ENCODE data around the gene NAT8L.
A peak's percentile ranks its signal among the peaks of the same experiment; 100 is the strongest.
"Not testable (repeated sequence)": the region's sequence is repeated elsewhere in the genome, so short reads cannot be mapped to it uniquely, and the experiment has no call there.

Gene NAT8L

GRCh38 chr4:2059046-2059725 lies at the start of gene NAT8L:
Gene NAT8L (plus strand): TSS chr4:2059327. CDS start chr4:2059512, 185 bp downstream.
- DNase-seq = peak; percentile 34

GRCh38 chr4:2009651-2010233 lies 49.4 kb upstream of the NAT8L start:
- DNase-seq = peak; percentile 52

- no peak for DNase-seq
These were observed 47.5 kb upstream of the NAT8L start for GRCh38 chr4:2011583-2011982.

GRCh38 chr4:2015008-2015407 lies 44.1 kb upstream of the NAT8L start:
- no peak for DNase-seq

GRCh38 chr4:2021358-2022018 lies 37.6 kb upstream of the NAT8L start:
- DNase-seq = not testable (repeated sequence)

GRCh38 chr4:2024683-2025082 lies 34.4 kb upstream of the NAT8L start:
- DNase-seq = no peak

- DNase-seq = no peak
These were observed 33.3 kb upstream of the NAT8L start for GRCh38 chr4:2025817-2026216.

GRCh38 chr4:2027120-2027519 lies 32.0 kb upstream of the NAT8L start:
- not testable (repeated sequence) for DNase-seq

- not testable (repeated sequence) for DNase-seq
These were observed 28.0 kb upstream of the NAT8L start for GRCh38 chr4:2031161-2031560.

GRCh38 chr4:2036327-2036726 lies 22.8 kb upstream of the NAT8L start:
- no peak for DNase-seq

GRCh38 chr4:2036866-2037265 lies 22.3 kb upstream of the NAT8L start:
- DNase-seq = no peak

GRCh38 chr4:2040391-2041238 lies 18.5 kb upstream of the NAT8L start:
- DNase-seq = no peak

- peak; percentile 84 for DNase-seq
These were observed 17.6 kb upstream of the NAT8L start for GRCh38 chr4:2041239-2042130.

- no peak for DNase-seq
These were observed 16.8 kb upstream of the NAT8L start for GRCh38 chr4:2042204-2042946.

GRCh38 chr4:2042947-2043395 lies 16.2 kb upstream of the NAT8L start:
- DNase-seq = no peak

- DNase-seq = no peak
These were observed 15.6 kb upstream of the NAT8L start for GRCh38 chr4:2043396-2044118.

GRCh38 chr4:2044119-2044485 lies 15.0 kb upstream of the NAT8L start:
- DNase-seq = no peak

GRCh38 chr4:2044542-2045517 lies 14.3 kb upstream of the NAT8L start:
- DNase-seq = no peak

GRCh38 chr4:2045518-2045951 lies 13.6 kb upstream of the NAT8L start:
- DNase-seq = no peak
